GM18517 (cell line): ENCODE results near the gene DDX39B.

Source experiments
- ATAC-seq: cut with Tn5 transposase; IDR thresholded peaks from one replicate; pipeline ENCODE4 v1.9.1; 2021; ENCODE audit warnings: mild to moderate bottlenecking, moderate library complexity; ENCODE audit not compliant: unreplicated experiment

Gene DDX39B

DNA sequence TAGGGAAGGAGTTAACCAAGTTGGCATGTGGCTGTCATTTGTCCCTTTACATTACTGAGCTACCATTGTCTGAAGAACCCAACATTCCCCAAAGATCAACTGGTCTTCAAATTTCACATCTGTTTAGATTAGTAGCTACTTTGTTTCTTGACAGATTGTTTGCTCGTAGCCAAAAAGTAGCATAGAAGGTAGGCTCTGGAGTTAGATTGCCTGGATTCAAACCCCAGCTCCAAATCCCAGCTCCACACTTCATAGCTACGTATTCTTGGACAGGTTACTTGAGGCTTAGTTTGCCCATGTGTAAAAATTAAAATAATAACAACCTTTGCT, 6.7 kb upstream of the DDX39B start:
- ATAC-seq = no peak

DNA sequence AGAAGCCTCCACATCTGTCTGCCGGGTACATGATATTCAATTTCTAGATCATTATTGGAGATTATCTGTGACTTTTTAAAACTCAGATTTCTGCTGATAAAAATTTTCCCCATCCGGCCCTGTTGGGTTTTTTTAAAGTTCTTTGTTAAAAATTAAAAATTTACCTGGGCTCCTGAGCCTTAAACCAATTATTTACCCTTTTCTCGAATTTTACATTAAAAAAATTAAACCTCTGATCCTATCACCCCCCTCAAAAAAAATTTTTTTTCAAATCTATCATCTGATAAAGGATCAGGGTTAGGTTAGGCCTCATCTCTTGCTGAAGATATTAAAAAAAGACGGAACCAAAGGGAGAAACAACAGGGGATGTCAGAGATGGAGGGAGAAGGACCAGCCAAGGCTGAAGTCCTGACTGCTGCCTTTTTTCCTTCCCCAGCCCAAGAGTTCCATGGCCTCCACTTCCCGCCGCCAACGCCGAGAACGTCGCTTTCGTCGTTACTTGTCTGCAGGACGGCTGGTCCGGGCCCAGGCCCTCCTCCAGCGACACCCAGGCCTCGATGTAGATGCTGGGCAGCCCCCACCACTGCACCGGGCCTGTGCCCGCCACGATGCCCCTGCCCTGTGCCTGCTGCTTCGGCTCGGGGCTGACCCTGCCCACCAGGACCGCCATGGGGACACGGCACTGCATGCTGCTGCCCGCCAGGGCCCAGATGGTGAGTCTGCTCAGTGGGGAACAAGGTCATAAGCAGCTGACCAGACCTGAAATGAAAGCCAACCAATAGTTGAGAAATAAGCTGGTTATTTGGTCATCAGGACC, 6.1 kb upstream of the DDX39B start:
- no peak for ATAC-seq

DNA sequence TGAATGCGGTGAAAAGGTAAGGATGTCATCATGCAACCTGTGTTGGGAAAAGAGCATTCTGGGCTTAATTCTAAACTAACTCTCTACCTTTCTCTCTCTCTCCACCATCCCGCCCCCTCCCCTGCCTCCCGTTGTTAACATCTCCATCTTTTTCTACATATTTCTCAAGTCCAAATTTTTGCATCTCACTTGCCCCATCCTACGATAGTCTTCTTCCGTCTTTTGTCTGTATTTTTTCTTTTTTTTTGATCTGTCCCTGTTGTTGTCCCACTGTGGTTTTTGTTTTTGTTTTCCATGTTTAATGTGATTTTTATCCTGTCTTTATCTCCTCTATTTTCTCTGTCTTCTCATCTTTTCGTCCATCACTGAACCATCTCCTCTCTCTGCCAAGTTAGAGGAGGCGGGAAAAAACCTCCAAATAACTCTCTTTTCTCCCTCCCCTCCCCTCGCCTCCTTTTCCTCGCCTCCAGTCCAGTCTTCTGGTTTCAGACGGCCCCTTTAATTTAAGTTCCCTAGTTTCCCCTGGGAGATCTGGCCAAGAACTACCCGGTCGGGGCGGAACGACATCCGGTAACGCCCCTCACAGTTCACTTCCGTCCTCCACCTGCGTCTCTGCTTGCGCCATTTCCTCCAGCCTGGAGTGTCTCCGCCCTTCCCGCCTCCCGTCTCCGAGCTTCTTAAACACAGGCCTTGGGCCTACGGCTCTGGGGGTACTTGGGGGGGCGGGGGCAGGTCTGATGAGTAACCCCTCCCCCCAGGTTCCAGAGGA, 5.3 kb upstream of the DDX39B start, which contains the start of gene NFKBIL1:
Gene NFKBIL1, plus strand, starts transcription at position 651 of the 769 bp plus-strand sequence. Its CDS starts 87 bp downstream, at position 738.
- peak; percentile 50 for ATAC-seq

DNA sequence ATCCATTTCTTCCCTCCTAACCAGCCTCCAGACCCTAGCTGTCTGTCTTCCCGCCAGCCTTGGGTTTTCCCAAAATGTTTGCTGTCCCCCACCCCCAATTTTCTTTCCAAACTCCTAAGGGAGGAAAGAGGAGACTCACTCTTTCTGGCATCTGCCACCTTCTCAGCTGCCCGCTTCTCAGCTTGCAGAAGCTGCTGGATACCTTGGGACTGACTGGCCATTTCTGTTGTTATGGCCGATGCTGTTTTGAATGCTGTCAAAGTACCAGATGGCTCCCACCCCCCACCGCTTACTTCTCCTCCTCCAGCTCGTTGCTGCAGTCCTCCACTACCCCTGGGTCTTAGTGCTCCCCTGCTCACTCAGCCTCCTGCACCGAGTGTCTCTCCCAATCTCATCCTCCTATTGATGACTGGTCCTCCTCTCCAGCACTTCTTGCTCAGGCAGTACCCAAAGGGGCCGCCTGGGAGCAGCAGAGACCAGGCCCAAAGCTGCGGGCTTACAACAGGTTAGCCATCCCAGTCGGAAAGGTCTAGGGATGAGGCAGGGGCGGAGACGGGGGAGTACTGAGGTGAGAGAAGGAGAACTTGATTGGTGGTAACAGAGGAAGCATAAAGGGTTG, 4.6 kb upstream of the DDX39B start, which contains the start of gene ATP6V1G2:
Gene ATP6V1G2, minus strand, starts transcription at position 270 of the 619 bp plus-strand sequence. Its CDS starts 49 bp downstream, at position 221.
- peak; percentile 53 for ATAC-seq

DNA sequence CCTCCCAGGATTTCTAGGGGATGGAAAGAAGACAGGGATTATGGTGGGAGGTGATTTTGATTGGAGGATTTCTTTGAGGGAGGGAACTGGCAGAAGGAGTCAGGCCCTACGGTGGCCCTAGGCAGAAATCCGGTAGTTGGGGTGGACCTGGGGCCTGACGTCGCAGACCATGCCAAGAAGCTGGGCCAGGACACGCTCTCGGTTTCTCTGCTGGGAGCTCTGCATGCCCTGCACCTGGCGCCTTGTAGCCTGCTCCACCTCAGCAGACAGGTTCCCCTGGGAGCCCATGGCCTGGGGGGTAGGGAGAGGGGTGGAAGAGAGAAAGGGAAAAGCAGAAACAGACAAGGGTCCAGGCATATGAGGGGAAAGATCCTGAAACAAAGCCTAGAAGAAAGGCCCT, 3.5 kb upstream of the DDX39B start:
- ATAC-seq = no peak

DNA sequence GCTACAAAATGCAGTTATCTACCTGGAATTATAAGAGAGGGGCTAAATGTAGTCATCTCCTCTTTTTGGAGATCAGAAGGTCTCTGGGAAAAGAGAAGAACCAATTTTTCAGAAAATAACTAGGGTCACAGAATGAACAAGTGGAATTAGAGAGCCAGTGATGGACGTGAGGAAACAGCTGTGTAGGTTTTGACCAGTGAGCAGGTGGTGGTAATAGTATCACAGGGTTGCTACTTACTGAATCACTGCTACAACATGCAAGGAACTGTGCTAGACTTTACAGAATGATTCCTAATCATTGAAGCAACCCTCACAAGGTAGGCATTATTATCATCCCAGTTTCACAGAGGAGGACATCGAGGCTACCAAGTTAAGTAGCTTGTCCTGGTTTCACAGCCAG, 2.9 kb upstream of the DDX39B start:
- no peak for ATAC-seq

DNA sequence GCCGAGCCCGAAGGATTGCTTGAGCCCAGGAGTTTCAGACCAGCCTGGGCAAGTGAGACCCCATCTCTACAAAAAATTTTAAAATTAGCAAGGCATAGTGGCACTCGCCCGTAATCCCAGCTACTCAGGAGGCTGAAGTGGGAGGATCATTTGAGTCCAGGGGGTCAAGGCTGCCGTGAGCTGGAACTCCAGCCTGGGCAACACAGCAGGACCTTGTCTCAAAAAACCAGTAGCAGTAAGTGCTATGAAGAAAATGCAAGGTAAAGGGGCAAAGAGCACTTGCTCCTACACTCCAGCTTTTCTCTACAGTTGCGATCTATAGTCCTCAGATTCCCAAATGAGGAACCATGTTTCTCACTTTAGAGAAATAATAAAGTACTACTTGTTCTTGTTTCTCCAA, 1.8 kb upstream of the DDX39B start:
- no peak for ATAC-seq

DNA sequence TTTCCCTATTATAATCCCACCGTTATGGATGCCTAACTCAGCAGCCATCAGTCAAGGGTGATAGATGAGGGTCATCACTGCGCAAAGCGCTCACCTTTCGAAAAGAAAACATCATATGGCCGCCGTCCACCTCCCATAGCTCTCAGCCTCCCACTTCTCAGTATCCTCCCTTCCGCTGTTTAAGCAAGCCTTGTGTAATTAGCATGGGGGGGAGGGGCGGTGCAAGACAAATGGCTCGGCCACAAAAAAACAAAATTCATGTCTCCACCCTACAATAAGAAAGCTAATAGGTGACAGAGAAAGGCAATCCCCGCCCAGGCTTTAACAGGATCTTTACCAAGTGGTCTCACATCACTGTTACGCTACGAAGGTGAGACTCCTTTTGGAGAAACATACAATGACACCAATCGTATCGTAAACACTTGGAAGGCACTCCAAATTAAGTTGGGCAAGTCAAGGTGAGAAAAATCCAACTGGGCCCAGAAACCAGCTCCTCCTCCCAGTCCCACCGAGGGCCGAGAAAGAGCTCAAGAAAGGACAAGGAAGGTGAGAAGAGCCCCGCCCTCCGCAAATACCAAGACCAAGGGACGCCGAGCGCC, 645 bp downstream of the DDX39B start:
- no peak for ATAC-seq

DNA sequence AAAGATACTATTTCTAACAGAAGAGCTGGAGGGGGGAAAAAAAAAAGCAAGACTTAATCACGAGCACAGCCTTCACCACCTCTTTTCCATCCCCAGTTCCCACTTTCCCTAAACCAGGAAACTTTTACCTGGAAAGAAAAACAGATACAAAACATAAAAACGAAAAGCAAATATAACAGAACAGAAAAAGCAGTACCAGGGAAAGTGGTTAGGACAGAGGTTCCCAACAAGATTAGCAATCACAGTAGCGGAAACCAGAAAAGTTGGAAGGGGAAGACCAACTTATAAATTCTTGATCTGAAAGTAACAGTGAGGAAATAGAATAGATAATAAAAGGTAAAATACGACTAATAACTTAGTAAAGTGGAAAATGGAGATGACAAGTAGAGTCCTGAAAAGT, 1.2 kb downstream of the DDX39B start:
- no peak for ATAC-seq

DNA sequence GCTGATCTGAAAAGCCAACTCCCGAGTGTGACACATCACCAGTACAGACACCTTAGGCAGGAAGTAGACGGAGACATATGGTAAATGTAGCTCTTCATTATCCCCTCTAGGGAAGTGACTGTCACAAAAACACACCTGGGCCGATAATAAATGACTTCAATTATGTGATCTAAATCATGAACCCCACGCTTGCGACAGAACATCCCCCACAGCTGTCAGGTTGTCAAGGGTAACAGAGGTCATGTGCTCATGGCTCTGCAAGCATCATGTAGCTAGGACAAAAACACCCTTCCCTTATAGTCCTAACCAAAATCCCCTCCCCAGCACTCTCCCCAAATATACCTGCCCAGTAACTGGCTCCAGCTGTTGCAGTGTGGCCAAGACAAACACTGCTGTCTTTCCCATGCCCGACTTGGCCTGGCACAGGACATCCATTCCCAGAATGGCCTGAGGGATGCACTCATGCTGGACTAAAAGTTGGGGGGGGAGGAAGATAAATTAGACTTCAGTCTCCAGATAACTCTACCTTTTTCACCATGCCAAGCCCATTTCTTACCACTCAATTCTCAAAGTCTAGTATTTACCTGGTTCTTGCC, 2.9 kb downstream of the DDX39B start:
- ATAC-seq = no peak

DNA sequence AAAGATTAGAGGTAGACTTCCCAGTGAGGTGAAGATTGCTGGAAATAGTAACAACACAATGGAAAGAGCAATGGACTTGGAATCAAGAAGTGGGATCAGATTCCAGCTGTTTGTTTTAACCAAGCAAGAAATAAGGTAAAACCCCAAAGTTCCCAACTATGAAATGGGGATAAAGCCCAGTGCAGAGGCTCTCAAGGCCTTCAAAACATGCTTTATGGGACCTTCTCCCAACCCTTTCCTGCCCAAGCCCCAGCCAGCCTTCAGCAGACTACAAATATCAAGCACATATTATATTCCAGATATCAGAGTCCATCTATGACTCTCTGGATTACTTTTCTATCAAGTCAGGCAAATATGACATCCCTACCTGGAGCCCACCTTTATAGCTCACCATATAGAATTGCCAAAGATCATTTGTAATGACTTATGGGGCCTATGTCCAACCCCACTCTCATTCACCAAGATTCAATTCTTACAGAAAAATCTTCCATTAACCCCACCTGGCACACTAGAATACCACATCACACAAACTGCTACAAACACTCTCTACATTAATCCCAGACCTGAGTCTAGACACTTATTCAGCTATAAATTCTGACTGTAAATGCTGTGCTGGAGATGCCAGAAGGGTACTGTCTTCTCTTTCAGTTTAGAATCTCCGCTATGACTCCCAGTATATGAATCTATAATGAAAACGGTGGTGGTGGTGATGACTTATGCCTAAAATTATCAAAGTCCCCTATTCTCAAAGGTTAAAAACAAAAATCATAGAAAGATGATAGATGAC, 6.1 kb downstream of the DDX39B start:
- ATAC-seq = no peak

DNA sequence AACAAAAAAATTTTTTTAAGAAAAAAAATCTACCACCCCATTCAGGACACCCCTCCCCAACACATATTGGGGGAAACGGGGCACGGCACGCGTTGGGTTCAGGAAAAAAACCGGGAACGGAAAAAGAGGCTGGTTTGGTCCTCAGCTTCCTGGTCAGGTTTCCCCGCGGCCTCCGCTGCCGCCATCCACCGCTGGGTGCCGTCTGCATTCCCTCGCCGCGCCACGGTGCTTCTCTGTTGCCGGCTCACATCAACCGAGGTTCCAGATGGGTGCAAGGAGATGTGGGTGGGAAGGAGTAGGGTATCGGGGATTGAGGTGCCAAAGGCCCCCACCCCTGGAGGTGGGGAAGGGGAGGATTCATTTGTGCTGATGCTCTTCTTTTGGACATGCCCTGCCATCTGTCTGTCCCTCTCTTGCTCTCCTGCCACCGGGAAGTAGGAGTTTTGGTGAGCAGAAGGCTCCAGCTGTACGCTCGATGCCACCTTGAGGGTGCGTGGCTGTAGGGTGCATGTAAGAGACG, 7.2 kb downstream of the DDX39B start:
- ATAC-seq = no peak

DNA sequence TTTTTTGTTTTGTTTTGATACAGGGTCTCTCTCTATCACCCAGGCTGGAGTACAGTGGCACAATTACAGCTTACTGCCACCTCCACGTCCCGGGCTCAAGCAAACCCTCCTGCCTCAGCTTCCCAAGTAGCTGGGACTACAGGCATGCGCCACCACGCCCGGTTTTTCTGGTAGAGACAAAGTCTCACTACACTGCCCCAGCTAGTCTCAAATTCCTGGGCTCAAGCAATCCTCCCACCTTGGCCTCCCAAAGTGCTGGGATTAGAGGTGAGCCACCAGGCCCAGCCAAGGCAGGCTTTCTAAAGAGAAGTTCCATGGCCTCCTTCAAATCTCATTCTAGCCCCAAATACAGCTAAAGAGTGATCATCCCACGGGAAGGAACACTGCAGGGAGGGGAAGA, 7.8 kb downstream of the DDX39B start:
- ATAC-seq = no peak

DNA sequence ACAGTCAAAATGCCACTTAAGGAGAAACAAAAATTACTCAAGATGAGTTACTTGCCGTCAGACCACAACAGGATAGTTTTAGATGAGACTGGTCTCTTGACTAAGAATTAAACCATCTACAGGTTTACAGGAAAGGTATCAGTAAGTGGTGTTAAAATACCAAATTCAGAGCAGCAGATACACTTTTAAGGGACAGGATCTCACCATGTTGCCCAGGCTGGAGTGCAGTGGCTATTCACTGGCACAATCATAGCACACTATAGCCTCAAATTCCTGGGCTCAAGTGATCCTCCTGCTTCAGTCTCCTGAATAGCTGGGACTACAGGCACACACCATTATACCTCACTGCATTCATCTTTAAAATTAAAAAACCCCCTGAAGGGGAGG, 8.4 kb downstream of the DDX39B start:
- ATAC-seq = no peak

DNA sequence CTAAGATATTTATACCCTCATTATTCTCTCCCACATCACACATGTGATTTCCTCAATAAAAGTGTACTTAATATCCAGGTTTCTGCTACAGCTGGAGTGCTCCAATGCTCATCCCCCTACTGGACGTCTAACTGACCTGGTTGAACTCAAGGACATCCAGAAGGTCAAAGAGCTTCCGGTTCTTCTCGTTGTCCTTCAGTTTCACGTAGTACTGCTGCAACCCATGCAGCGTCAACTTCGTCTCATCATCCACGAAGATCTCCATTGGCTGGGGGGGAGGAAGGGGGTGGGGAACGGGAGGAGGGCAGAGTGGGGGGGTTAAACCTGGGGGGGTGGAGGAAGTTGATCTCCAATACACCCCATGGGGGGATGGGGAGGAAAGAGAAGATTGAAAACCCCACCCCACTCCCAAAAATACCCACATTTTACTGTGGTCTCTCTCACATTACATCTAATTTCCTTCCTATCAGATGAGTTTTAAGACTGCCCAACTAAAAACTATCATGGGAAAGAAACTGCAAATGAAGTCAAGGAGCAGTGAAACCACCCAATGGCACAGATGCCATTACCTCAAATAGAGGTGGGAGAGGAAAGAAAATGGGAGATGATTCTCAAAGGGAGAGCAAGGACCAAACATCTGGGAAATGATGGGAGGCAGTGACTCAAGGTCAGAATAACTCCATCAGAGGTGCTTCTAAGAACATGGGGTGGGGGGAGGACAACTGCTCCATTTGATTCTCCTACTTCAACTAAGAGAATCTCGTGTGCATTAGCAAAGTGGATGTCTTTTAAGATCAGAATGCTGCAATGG, 9.0 kb downstream of the DDX39B start:
- ATAC-seq = no peak

DNA sequence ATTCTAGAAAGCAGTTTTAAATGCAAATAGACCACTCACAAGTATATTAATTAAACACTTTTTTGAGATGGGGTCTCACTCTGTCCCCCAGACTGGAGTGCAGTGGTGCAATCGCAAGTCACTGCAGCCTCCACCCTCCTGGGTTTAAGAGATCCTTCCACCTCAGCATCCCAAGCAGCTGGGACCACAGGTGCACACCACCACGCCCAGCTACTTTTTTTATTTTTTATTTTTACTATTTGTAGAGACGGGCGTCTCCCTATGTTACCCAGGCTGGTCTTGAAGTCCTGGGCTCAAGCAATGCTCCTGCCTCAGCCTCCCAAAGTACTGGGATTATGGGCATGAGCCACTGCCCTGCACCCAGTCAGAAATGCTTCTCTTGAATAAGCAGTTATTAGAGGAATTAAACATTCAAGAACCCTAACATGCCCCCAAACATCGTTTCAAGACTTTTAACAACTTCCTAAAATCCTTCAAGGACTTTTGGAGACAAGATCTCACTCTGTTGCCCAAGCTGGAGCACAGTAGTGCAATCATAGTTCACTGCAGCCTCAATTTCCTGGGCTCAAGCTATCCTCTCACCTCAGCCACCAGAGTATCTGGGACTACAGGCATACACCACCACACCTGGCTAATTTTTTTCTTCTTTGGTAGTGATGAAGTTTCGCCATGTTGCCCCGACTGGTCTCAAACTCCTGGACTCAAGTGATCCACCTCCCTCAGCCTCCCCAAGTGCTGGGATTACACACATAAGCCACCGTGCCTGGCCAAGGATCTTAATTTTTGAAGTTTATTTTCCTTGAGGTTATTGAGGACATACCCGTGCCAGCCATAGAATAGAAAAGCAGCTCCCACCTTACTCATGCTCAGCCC, 9.8 kb downstream of the DDX39B start:
- ATAC-seq = no peak

DNA sequence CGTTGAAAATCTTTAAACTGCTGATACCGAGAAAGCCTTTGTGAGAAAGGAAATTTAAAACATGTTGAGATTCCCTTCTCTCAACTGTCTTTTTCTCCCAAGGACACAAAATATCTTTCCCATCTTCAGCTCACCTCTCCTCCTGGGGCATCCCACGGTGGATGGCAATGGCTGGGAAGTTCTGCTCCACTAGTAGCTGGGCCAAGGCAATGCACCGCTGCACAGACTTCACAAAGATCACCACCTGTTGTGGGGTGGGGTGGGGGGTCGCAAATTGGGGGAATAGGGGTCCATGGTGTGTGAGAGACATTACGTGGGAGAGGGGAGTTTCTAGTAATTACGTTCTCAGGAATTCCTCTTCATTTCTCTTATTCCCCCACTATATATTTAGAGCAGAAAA, 10.6 kb downstream of the DDX39B start:
- no peak for ATAC-seq

DNA sequence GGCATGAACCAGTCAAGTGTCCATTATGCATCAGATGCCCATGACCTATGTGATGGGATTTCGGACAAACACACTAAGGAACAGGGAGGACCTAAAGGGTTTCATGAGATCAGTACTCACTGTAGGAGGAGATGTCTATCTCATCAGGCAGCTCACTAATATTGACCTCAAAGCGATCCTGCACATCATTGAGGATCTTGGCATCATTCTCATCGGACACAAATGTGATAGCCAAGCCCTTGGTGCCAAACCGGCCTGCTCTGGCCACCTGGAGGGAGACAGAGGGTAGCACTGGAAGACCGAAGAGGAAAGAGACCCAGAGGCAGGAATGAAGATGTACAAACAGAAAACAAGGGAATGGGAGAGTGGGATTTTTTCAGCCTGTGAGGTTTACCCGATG, 11.1 kb downstream of the DDX39B start:
- no peak for ATAC-seq
